PC-3 (cell line): ENCODE data around the gene NAA60.

ENCODE experiments used
- EZH2 ChIP-seq: fragments of 300-600 bp; sonication (generic); IDR thresholded peaks from one replicate; pipeline ENCODE4 v1.6.1; 2017; ENCODE audit warnings: antibody characterized with exemption, mild to moderate bottlenecking, low read length; ENCODE audit not compliant: unreplicated experiment
- EZH2phosphoT487 ChIP-seq: fragments of 300-600 bp; sonication (generic); IDR thresholded peaks from 2 replicates; pipeline ENCODE4 v1.6.1; 2018; ENCODE audit warnings: mild to moderate bottlenecking, antibody characterized with exemption, low read length, borderline replicate concordance
- TF ChIP-seq, protein P1 (sequence below): fragments of 300-600 bp; sonication (generic); conservative IDR thresholded peaks from 2 replicates; pipeline ENCODE4 v1.5.1; 2017; ENCODE audit warnings: antibody characterized with exemption, low read depth, mild to moderate bottlenecking, low read length

DNA sequence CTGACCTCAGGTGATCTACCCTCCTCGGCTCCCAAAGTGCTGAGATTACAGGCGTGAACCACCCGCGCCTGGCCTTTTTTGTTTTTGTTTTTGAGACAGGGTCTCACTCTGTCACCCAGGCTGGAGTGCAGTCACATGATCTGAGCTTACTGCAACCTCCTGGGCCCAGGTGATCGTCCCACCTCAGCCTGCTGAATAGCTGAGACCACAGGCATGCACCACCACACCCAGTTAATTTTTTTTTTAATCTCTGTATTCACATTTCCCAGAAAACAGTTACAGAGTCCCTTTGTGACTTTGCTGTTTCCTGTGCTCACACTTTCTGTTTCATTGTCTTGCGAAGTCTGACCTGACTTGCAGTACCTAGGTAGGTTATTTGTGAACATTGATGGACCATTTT is 60.0 kb downstream of the NAA60 start:
- TF ChIP-seq, protein P1, sequence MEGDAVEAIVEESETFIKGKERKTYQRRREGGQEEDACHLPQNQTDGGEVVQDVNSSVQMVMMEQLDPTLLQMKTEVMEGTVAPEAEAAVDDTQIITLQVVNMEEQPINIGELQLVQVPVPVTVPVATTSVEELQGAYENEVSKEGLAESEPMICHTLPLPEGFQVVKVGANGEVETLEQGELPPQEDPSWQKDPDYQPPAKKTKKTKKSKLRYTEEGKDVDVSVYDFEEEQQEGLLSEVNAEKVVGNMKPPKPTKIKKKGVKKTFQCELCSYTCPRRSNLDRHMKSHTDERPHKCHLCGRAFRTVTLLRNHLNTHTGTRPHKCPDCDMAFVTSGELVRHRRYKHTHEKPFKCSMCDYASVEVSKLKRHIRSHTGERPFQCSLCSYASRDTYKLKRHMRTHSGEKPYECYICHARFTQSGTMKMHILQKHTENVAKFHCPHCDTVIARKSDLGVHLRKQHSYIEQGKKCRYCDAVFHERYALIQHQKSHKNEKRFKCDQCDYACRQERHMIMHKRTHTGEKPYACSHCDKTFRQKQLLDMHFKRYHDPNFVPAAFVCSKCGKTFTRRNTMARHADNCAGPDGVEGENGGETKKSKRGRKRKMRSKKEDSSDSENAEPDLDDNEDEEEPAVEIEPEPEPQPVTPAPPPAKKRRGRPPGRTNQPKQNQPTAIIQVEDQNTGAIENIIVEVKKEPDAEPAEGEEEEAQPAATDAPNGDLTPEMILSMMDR, result no peak
- TF ChIP-seq EZH2 (no peak), EZH2phosphoT487 (no peak)
